NCI-H1436 (cell line): ENCODE measurements around the gene SLC26A1.
"Not testable (repeated sequence)": the region's sequence is repeated elsewhere in the genome, so short reads cannot be mapped to it uniquely, and the experiment has no call there.

Experiments used
- DNase-seq: peaks from one replicate; lab custom pipeline; 2025; lab: John Stamatoyannopoulos, UW

The SLC26A1 gene

DNA sequence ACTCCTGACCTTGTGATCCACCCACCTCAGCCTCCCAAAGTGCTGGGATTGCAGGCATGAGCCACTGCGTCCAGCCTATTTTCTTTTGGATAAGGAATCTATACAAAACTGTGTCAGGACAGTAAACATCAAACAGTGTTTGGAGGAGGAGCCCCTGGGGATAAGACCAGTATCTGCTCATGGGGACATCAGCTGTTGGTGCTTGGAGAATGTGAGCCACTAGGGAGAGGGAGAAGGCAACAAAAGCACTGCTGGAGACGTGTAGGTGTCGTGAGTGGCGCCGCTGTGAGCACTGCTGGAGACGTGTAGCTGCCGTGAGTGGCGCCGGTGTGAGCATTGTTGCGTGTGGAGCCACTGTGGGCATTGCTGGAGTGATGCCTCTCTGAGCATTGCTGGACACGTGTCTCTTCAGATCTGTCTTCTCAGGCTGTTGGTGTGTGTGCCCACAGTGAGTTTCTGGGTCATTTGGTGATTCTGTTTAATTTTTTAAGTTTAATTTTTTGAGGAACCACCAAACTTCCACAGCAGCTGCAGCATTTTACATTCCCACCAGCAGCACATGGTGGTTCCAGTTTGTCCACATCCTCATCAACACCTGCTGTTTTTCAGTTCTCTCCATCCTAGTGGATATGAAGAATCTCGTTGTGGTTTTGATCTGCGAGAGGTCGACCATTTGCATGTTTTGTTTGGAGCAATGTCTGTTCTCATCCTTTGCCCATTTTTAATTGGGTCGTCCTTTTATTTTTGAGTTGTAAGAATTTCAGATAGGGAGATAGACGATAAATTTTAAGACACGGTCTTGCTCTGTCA is 38.8 kb downstream of the SLC26A1 start:
- DNase-seq, result no peak

DNA sequence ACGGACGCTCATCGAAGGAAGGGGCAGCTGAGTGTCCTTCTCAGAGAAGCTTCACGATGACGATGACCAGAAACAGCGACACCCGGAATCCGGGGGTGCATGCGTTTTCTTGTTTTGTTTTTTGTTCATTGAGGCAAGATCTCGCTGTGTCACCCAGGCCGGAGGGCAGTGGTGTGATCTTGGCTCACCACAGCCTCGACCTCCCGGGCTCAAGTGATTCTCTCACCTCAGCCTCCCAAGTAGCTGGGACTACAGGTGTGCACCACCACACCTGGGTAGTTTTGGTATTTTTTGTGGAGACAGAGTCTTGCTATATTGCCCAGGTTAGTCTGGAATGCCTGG is 39.7 kb downstream of the SLC26A1 start:
- no peak for DNase-seq

DNA sequence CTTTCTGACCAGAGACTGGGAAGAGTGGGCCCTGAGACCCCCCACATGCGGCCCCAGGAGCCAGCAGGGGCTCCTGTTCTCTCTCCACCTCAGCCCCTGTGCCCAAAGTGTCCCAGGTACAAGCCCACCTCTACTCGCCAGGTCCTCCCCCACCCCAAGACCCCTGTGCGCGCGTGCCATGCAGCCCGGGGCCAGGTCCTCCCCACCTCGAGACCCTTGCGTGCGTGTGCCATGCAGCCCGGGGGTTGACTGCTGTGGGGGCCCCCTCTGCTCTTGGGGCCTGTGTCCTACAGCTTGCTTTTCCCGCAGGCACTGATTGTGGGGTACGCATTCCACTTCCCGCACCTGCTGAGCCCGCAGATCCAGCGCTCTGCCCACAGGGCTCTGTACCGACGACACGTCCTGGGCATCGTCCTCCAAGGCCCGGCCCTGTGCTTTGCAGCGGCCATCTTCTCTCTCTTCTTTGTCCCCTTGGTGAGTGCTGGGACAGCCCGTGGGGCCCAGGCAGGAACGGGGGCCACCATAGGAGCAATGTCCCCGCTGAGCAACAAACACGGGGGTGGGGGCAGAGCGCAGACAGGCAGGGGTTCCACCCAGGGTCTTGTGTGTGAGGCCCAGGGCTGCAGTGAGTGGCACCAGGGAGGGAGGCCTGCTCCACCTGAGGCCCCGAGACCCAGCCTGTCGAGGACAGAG is 40.2 kb downstream of the SLC26A1 start:
- DNase-seq, result no peak

DNA sequence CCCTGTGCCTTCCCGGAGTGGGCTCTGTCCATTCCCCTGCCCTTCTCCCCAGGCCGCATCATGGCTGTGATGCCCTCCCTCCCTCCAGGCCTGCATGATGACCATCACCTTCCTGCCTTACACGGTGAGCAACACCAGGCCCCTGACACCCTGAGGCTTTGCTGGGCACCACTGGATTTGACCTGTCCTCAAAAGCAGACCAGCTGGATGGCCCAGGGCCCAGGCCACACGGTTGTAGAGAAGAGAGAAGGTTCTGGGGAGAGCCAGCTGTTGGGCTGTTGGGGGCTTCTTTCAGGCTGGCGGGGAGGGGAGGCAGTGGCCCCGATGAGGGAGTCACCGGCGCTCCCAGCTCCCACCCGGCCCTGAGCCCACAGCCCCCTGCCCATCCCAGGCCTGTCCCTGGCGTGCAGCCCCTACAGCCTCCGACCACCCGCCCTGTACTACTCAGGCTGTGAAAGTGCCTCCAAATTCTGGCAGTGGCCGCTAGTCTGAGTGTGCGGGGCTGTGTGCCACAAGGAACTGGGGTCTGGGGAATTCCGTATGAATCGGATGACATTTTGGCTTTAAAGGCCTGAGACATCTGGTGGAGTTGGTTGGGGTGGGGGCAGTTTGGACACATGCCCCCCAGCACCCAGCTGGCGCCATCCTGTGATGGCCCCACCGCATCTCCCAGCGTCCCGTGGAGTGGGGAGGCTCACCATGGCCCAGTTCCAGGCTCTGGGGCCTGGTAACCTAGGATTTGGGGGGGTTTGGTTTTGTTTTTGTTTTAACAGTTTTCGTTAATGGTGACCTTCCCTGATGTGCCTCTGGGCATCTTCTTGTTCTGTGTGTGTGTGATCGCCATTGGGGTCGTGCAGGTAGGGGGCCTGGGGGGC is 41.4 kb downstream of the SLC26A1 start:
- no peak for DNase-seq

DNA sequence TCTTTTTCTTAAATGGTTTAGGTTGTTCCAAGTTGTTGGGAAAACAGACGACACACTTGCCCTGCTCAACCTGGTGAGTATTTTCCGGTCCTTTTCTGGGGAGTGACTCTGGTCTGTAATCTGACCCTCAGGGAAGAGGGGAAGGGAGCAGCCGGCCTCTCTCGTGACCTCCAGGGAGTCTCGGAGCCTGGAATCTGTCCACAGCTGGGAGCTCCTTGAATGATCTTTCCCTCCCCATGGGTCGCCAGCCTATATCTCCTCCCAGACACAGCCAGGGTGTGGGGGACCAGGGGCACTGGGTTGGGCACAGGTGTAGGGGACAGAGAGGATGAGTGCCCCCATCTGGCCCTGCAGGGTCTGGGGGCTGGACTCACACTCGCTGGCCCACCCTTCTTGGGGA is 42.0 kb downstream of the SLC26A1 start:
- DNase-seq, result no peak

DNA sequence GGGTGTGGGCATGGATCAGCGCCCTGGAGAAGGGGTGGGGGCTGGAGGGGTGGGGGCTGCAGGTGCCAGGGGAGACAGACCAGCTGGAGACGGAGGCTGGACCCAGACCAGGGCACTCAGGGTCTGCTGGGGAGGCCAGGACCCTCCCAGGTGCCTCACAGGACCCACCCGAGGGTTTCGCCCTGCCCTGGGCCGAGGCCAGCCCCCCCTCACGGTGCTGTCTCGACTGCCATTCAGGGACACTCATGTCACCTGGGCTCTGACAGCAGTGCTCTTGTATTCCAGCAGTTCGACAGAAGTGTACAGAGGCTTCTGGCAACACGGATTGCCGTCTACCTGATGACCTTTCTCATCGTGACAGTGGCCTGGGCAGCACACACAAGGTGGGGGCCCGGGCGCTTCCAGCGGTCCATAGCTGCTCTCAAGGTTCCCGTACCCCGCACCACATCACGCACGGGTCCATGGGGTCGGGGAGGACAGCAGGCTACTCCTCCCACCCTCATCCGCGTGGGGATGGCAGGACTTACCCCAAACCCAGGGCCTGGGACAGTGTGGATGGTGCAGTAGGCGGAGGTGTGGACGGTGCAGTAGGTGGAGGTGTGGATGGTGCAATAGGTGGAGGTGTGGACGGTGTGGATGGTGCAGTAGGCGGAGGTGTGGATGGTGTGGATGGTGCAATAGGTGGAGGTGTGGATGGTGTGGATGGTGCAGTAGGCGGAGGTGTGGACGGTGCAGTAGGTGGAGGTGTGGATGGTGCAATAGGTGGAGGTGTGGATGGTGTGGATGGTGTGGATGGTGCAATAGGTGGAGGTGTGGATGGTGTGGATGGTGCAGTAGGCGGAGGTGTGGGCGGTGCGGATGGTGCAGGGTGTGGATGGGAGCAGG is 42.8 kb downstream of the SLC26A1 start:
- no peak for DNase-seq

DNA sequence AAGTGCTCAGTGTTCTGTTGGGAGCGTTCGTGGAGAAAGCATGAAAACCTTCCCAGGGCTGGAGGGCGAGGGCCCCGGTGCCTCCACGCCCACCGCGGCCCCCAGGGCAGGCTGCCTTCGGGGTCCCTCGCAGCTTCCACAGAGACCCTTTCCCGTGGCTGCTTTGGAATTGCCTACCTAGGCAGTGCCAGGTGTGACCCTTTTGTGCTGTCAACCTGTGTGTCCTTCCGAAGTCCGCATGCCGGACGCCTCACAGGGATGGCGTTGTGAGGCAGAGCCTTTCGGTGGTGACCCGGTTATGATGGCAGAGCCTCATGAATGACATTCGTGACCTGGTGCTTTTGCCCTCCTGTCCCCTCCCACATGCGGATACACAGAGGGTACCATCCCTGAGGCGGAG is 43.5 kb downstream of the SLC26A1 start:
- no peak for DNase-seq

DNA sequence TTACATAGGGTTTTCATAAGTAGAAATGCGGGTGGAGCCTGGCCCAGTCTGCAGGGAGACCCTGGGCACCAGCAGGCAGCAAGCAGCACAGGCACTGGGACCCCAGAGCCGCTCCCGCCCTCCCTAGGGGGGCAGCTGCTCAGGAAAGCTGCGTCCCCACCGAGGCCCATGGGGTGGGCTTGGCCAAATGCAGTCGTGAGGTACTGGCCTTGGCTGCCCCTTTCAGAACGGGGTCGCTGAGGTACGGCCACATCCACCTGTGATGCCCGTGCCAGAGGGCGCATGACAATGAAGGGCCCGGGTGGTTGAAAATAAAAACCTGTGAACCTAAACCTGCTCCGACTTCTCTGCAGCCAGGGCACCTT is 44.3 kb downstream of the SLC26A1 start:
- DNase-seq, result no peak

DNA sequence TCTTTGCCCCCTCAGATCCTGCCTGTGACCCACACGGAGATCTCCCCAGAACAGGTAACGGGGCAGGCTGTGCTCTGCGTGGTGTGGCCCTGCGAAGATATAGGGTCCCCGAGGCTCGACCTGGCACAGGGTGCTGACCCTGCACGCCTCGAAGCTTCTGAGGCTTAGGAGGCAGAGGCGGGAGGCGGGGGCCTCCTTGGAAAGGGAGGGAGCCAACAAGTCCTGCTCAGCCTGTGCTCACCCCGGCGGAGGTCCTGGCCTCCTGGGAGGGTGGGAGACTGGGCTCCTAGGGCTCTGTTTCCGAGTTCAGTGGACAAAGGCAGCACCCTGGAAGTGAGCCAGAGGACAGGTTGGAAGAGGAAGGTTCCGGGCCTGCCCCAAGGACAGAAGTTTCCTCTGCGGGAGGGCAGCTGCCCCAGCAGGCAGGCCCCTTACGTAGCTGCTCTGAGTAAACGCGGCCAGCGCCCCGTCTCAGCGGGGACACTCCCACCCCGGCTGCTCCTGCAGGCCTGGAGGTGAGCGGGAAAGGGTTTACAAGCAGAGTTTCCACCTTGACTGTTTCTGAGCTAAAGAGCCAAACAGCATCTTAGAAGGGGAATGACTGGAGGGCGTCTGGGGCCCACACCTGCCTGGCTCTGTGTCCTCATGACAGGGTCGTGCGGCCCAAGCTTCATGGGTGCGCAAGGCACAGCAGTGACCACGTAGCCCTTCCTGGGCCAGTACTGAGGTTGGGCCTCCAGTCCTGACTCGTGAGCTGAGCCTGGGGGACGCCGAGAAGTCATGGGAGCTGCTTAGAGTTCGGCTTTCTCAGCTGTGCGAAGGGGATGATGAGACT is 44.9 kb downstream of the SLC26A1 start:
- no peak for DNase-seq

DNA sequence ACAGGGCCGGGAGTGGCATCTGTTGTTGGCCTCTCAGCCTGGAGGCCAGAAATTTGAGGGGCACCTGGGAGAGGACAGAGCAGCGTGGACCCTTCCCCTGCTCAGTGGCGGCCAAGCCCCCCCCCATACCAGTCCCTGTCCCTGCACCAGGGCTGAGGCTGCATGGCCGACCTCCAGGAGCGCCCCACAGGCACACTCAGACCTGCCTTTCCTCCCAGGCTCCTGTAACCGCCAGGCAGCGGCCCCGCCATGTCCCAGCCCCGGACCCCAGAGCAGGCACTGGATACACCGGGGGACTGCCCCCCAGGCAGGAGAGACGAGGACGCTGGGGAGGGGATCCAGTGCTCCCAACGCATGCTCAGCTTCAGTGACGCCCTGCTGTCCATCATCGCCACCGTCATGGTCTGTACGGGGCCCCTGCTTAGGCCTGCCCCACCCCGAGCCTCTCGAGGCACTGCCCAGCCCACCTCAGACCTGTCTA is 45.7 kb downstream of the SLC26A1 start:
- DNase-seq, result no peak

DNA sequence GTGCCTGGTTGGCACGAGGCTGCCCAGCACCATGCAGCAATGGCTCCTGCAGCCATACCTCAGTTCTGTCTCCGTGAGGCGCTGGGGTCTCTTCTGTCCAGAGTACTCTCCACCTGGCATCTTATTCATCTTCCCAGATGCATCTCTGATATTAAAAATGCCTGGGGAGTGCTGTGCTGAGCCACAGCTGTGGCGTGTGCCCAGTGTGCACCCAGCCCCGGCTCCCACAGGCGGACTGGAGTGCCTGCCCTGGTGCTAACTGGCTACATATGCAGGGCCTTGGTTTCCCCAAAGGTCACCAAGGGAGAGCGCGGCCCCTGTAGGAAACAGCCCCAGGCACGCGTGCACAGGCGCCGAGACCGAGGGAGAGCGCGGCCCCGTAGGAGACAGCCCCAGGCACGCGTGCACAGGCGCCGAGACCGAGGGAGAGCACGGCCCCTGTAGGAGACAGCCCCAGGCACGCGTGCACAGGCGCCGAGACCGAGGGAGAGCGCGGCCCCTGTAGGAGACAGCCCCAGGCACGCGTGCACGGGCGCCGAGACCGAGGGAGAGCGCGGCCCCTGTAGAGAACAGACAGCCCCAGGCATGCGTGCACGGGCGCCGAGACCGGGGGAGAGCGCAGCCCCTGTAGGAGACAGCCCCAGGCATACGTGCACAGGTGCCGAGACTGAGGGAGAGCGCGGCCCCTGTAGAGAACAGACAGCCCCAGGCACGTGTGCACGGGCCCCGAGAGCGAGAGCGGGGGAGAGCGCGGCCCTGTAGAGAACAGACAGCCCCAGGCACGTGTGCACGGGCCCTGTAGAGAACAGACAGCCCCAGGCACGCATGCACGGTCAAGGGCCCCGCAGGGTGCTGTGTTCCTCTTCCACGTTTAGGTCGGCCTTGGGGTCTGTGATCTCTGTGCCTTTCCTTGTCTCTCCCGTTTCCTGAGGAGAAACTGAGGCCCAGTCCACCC is 46.4 kb downstream of the SLC26A1 start:
- DNase-seq, result no peak

DNA sequence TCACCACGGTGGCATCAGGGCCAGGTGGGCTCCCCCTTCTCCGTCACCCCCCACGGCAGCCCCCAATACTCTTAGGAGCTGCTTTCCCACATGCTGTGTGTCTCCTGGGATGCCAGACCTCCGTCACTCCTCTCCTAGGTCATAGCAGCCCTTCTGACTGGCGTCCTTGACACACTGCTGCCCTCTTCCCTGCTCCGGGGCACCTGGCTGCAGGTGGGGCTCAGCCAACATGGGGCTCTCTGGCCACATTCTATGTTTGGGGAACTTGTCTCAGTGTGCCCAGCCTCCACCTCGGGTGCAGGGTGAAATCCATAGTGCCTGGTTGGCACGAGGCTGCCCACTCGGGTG is 47.1 kb downstream of the SLC26A1 start:
- no peak for DNase-seq

DNA sequence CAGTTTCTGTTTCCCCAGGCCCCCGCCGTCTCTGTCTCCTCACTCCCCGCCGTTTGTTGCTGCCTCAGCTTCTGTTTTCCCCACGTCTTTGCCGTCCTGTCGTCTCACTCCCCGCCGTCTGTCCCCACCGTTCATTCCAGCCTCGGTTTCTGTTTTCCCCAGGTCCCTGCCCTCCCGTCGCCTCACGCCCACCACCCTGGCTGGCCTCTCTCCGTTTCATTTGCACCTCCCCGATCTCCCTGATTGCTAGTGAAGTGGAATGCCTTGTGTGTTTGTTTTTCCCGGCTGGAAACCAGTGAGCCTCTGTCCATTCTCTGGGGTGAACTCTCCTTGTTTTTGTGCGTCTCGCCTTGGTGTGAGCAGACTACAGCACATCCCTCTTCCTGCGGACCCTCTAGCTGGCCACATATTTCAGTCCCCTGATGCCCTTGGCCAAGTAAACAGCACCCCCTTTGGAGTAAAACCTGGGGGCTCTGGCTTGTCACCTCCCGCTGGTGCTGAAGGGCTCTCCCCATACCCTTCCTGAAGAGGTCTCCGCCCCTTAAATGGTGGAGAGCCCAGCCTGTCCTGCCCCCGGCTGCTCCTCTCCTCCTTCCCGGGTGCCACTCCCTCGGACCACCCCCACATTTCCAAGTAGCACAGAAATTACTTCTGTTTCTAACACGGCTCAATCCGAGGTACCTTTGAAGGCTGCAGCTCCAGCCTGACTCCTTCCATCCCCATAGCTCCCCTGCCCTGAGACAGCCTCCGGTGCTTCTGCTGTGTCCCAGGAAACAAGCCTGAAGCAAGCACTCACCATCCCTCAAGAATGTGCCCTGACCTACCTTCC is 47.7 kb downstream of the SLC26A1 start:
- DNase-seq, result no peak

DNA sequence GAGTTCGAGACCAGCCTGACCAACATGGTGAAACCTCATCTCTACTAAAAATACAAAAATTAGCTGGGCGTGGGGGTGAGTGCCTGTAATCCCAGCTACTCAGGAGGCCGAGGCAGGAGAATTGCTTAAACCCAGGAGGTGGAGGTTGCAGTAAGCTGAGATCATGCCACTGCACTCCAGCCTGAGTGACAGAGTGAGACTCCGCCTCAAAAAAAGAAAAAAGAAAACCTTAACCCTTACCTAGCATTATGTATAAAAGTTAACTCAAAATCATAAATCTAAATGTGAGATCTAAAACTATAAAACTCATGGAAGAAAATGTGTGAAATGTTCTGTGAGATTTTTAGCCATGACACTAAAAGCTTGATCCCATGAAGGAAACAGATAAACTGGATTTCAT is 53.7 kb downstream of the SLC26A1 start:
- not testable (repeated sequence) for DNase-seq
